IMR-90 (cell line): ENCODE data around the gene ARHGAP28. TPM values are rescaled to one million over a fixed set of nuclear protein-coding genes. Genes with fewer than 3 reads are reported as not detected.

Experiments
- ATAC-seq: fragments of 200-7000 bp; cut with Tn5 transposase; 2 replicates; pipeline ENCODE4 v1.9.1; 2020; ENCODE audit warnings: low read depth, mild to moderate bottlenecking, moderate library complexity
- BruUV-seq: library from RNA; stranded (reverse); fragments of 400-500 nt; replicated peaks from 2 replicates; lab custom pipeline; 2021; lab: Mats Ljungman, UMichigan
- CTCF ChIA-PET: fragments of 300-600 bp; formaldehyde crosslinking; extraction: SDS; loops from one replicate; lab custom pipeline; 2021; ENCODE audit warnings: antibody characterized with exemption; lab: Yijun Ruan, JAX
- POLR2A ChIA-PET: fragments of 300-600 bp; sonication (Branson Sonifier 250); formaldehyde crosslinking; loops from one replicate; lab custom pipeline; 2022; ENCODE audit warnings: antibody characterized with exemption; ENCODE audit not compliant: unreplicated experiment; lab: Charles Lee
- DNase-seq: peaks from one replicate; pipeline ENCODE4 v3.0.0; 2013
- H2AFZ ChIP-seq: replicated peaks from 2 replicates; pipeline ENCODE3; 2013; ENCODE audit warnings: low read length, mild to moderate bottlenecking; ENCODE audit not compliant: poor library complexity
- H2AK5ac ChIP-seq: 2 replicates; pipeline ENCODE4 v1.6.1; 2013; ENCODE audit warnings: low read depth, low read length, inconsistent platforms
- H2AK9ac ChIP-seq: replicated peaks from 2 replicates; pipeline ENCODE3; 2013; ENCODE audit warnings: mild to moderate bottlenecking, low read depth, low read length, moderate library complexity; ENCODE audit not compliant: poor library complexity
- H2BK120ac ChIP-seq: 2 replicates; pipeline ENCODE4 v1.6.1; 2013; ENCODE audit warnings: low read depth, low read length, inconsistent platforms
- H2BK15ac ChIP-seq: 3 replicates; pipeline ENCODE4 v1.6.1; 2013; ENCODE audit warnings: low read depth, low read length, inconsistent platforms
- H2BK20ac ChIP-seq: 2 replicates; pipeline ENCODE4 v1.6.1; 2013; ENCODE audit warnings: low read depth, mild to moderate bottlenecking, inconsistent platforms, low read length, moderate library complexity
- H2BK5ac ChIP-seq: 2 replicates; pipeline ENCODE4 v1.6.1; 2013; ENCODE audit warnings: mild to moderate bottlenecking, low read depth, low read length, inconsistent platforms; ENCODE audit not compliant: poor library complexity, severe bottlenecking
- H3K14ac ChIP-seq: replicated peaks from 2 replicates; pipeline ENCODE4 v1.6.1; 2013; ENCODE audit warnings: low read depth, low read length, inconsistent platforms
- H3K18ac ChIP-seq: 2 replicates; pipeline ENCODE4 v1.6.1; 2013; ENCODE audit warnings: low read depth, low read length, control low read depth
- H3K23ac ChIP-seq: 2 replicates; pipeline ENCODE4 v1.6.1; 2013; ENCODE audit warnings: low read depth, low read length, inconsistent platforms
- H3K27ac ChIP-seq: 2 replicates; pipeline ENCODE4 v1.5.1; 2013; ENCODE audit warnings: mild to moderate bottlenecking, control low read depth, low read length; ENCODE audit not compliant: insufficient read depth
- H3K27me3 ChIP-seq: 2 replicates; pipeline ENCODE4 v1.6.1; 2013; ENCODE audit warnings: low read length; ENCODE audit not compliant: control insufficient read depth, insufficient read depth
- H3K36me3 ChIP-seq: 2 replicates; pipeline ENCODE4 v1.6.1; 2013; ENCODE audit warnings: low read length, mixed read lengths; ENCODE audit not compliant: control insufficient read depth, insufficient read depth
- H3K4ac ChIP-seq: 2 replicates; pipeline ENCODE4 v1.6.1; 2013; ENCODE audit warnings: low read depth, low read length, inconsistent platforms
- H3K4me1 ChIP-seq: 2 replicates; pipeline ENCODE4 v1.6.1; 2013; ENCODE audit warnings: low read length, mixed read lengths; ENCODE audit not compliant: control insufficient read depth, insufficient read depth
- H3K4me2 ChIP-seq: 2 replicates; pipeline ENCODE4 v1.6.1; 2013; ENCODE audit warnings: low read depth, mild to moderate bottlenecking, control low read depth, low read length, moderate library complexity
- H3K4me3 ChIP-seq: 2 replicates; pipeline ENCODE4 v1.5.1; 2013; ENCODE audit warnings: low read depth, mild to moderate bottlenecking, control low read depth, low read length, moderate library complexity; ENCODE audit not compliant: insufficient read depth
- H3K56ac ChIP-seq: 2 replicates; pipeline ENCODE4 v1.6.1; 2013; ENCODE audit warnings: low read length, inconsistent platforms; ENCODE audit not compliant: insufficient read depth; ENCODE audit errors: extremely low read depth
- H3K79me1 ChIP-seq, 2 experiments: 2 replicates each; pipeline ENCODE4 v1.6.1; 2013; ENCODE audit warnings: low read length in 2 of 2, inconsistent platforms in 1 of 2, low read depth in 1 of 2
- H3K9ac ChIP-seq: 2 replicates; pipeline ENCODE4 v1.6.1; 2013; ENCODE audit warnings: low read depth, low read length, control low read depth
- H3K9me1 ChIP-seq: 2 replicates; pipeline ENCODE4 v1.6.1; 2013; ENCODE audit warnings: low read length, inconsistent platforms; ENCODE audit not compliant: insufficient read depth
- H3K9me3 ChIP-seq: 2 replicates; pipeline ENCODE4 v1.6.1; 2013; ENCODE audit warnings: low read length; ENCODE audit not compliant: control insufficient read depth, insufficient read depth
- H4K20me1 ChIP-seq: 2 replicates; pipeline ENCODE4 v1.6.1; 2013; ENCODE audit warnings: low read length, inconsistent platforms; ENCODE audit not compliant: insufficient read depth
- H4K5ac ChIP-seq: 2 replicates; pipeline ENCODE4 v1.6.1; 2013; ENCODE audit warnings: mild to moderate bottlenecking, low read depth, low read length, control low read depth
- H4K8ac ChIP-seq, 2 experiments: 2 replicates each; pipeline ENCODE4 v1.6.1; 2013; ENCODE audit warnings: low read depth in 2 of 2, low read length in 2 of 2, control low read depth in 1 of 2, inconsistent platforms in 1 of 2
- H4K91ac ChIP-seq: 2 replicates; pipeline ENCODE4 v1.6.1; 2013; ENCODE audit warnings: low read depth, low read length, inconsistent platforms; ENCODE audit not compliant: insufficient read depth
- BHLHE40 ChIP-seq: fragments of 150-350 bp; IDR thresholded peaks from 2 replicates; pipeline ENCODE4 v1.6.1; 2016; ENCODE audit warnings: mild to moderate bottlenecking, low read depth, low read length
- FOS ChIP-seq: fragments of 150-350 bp; IDR thresholded peaks from 2 replicates; pipeline ENCODE4 v1.6.1; 2016; ENCODE audit warnings: low read depth, low read length
- MAFK ChIP-seq: IDR thresholded peaks from 2 replicates; pipeline ENCODE4 v1.6.1; 2012; ENCODE audit warnings: low read depth, low read length, improper control_type of control experiment
- MXI1 ChIP-seq: IDR thresholded peaks from 2 replicates; pipeline ENCODE4 v1.6.1; 2012; ENCODE audit warnings: low read depth, mild to moderate bottlenecking, low read length, moderate library complexity, borderline replicate concordance
- NFE2L2 ChIP-seq: fragments of 150-350 bp; IDR thresholded peaks from 2 replicates; pipeline ENCODE4 v1.6.1; 2016; ENCODE audit warnings: low read depth, mild to moderate bottlenecking, low read length
- POLR2A ChIP-seq: IDR thresholded peaks from 2 replicates; pipeline ENCODE4 v1.6.1; 2012; ENCODE audit warnings: mild to moderate bottlenecking, low read depth, low read length
- RAD21 ChIP-seq: IDR thresholded peaks from 2 replicates; pipeline ENCODE4 v1.6.1; 2012; ENCODE audit warnings: low read length, improper control_type of control experiment
- RFX5 ChIP-seq: IDR thresholded peaks from 2 replicates; pipeline ENCODE4 v1.8.0; 2012; ENCODE audit warnings: low read depth, mild to moderate bottlenecking, low read length, moderate library complexity
- WGBS, 2 experiments: methylation state at CpG; one replicate each; pipeline versions ENCODE4 v1.1.5 to v1.1.7; 2013; ENCODE audit warnings: missing lambda C conversion rate in 2 of 2; ENCODE audit not compliant: insufficient read length in 1 of 2; ENCODE audit errors: extremely low coverage in 2 of 2; 5-methylcytosine and 5-hydroxymethylcytosine counted together
- dilution Hi-C: fragments of 300-500 bp; cut with HindIII; formaldehyde crosslinking; loops from one replicate; pipeline ENCODE4 v1.14.3; 2018; ENCODE audit warnings: low sequenced_read_pairs; ENCODE audit not compliant: unreplicated experiment
- in situ Hi-C: fragments of 300-500 bp; cut with MboI; formaldehyde crosslinking; loops from 3 replicates; pipeline ENCODE4 v1.14.3; 2019; ENCODE audit warnings: low sequenced_read_pairs, inconsistent platforms, mixed read lengths
- intact Hi-C: fragments of 100-400 bp; cut with micrococcal nuclease; formaldehyde crosslinking; loops from 2 replicates; pipeline ENCODE4 v1.10.0; 2022
- polyA plus RNA-seq, 3 experiments: library from polyadenylated mRNA; depleted of rRNA; stranded (reverse); fragments of >200 nt; gene quantifications; 2 replicates each; pipeline ENCODE4 v1.2.3, GENCODE V29; 2012; ENCODE audit warnings: low replicate concordance in 1 of 3
- total RNA-seq: library from RNA; depleted of rRNA; stranded (reverse); fragments of >200 nt; gene quantifications from 2 replicates; pipeline ENCODE4 v1.2.3, GENCODE V29; 2012

The ARHGAP28 gene
- total and polyA plus RNA-seq, 2 of the 4 experiments (the other 2 are of a cell fraction) = 1.8 to 3.8 TPM

- H3K79me1 ChIP-seq = peaks cover 0 to 4% of the 10 kb centered on the region in 2 experiments; a peak in 1 of 4 replicates
- H3K23ac ChIP-seq = no peak overlapping the region
- H3K18ac ChIP-seq = peak overlapping the region; percentile 21; the same call in 1 of the 2 replicates
- no peak overlapping the region for H3K4me3 ChIP-seq
- intact Hi-C loops (no loop called here), in situ Hi-C loops (no loop called here), dilution Hi-C loops (no loop called here)
- no peak overlapping the region; the same call in 1 of the 2 replicates for H3K27ac ChIP-seq
- H3K36me3 ChIP-seq = peaks cover 2% of the 10 kb centered on the region; the same call in 1 of the 2 replicates
- no peak overlapping the region for H2AK9ac ChIP-seq
- H2BK5ac ChIP-seq = no peak overlapping the region
- H2AFZ ChIP-seq = no peak overlapping the region
- H4K91ac ChIP-seq = no peak overlapping the region
- H3K4me2 ChIP-seq = no peak overlapping the region
- TF ChIP-seq MXI1 = no peak
- no peak for TF ChIP-seq FOS
- TF ChIP-seq POLR2A = no peak
- no peak for TF ChIP-seq RAD21
- TF ChIP-seq RFX5 = no peak
- no peak for TF ChIP-seq NFE2L2
- TF ChIP-seq MAFK = no peak
- no peak for TF ChIP-seq BHLHE40
- H3K9ac ChIP-seq = no peak overlapping the region
- no peak for ATAC-seq
- H4K5ac ChIP-seq = no peak overlapping the region
- DNase-seq = no peak
- no peak overlapping the region for H3K14ac ChIP-seq
- no peak overlapping the region for H2AK5ac ChIP-seq
- H3K4ac ChIP-seq = 0 out of 2 replicates have a peak overlapping the region, but pooled peaks have one; percentile 12
- H4K8ac ChIP-seq = no peak overlapping the region
- H3K9me3 ChIP-seq = peaks cover 5% of the 10 kb centered on the region
- H3K9me1 ChIP-seq = peaks cover 5% of the 10 kb centered on the region; the same call in 1 of the 2 replicates
- no peaks in the 10 kb centered on the region for H4K20me1 ChIP-seq
- H2BK15ac ChIP-seq = no peak overlapping the region
- H2BK20ac ChIP-seq = no peak overlapping the region
- no peak overlapping the region for H2BK120ac ChIP-seq
- H3K4me1 ChIP-seq = peaks cover 16% of the 10 kb centered on the region
- no CpG with 5 or more reads among the region's 1 CpG for WGBS, 2 experiments
- no TSS peak for BruUV-seq
- POLR2A ChIA-PET = no interaction called here
- CTCF ChIA-PET = interaction anchor here (0.7 to 1.4 kb wide), 2 partner anchors 14 to 15 kb away, joined by 3 to 5 read pairs; no protein-coding TSS in a partner anchor
- H3K27me3 ChIP-seq = no peaks in the 10 kb centered on the region
- no peak overlapping the region for H3K56ac ChIP-seq
Measured at GRCh38 chr18:6750411-6750810, 20.9 kb downstream of the ARHGAP28 start.
